K562 (cell line): ENCODE data around the gene LRPAP1. TPM values are rescaled to one million over a fixed set of nuclear protein-coding genes. Genes with fewer than 3 reads are reported as not detected.

Experiments
- CBX3 ChIP-seq, 2 experiments: IDR thresholded peaks; 1 replicate in 1 of 2; 2 replicates in 1 of 2; pipeline ENCODE4 v1.6.1; 2012; ENCODE audit warnings: inconsistent platforms in 2 of 2, low read length in 2 of 2, borderline replicate concordance in 1 of 2, control low read depth in 1 of 2
- ELK1 ChIP-seq: sonication (generic); formaldehyde crosslinking; IDR thresholded peaks from 2 replicates; pipeline ENCODE4 v1.8.1; 2022; ENCODE audit warnings: missing genetic modification reagents
- HOXB6 ChIP-seq: fragments of 250-450 bp; sonication (Bioruptor Pico); IDR thresholded peaks from 2 replicates; pipeline ENCODE4 v1.5.1; 2022; ENCODE audit warnings: mild to moderate bottlenecking, borderline replicate concordance
- KLF6 ChIP-seq: fragments of 250-450 bp; sonication (Bioruptor Pico); IDR thresholded peaks from 2 replicates; pipeline ENCODE4 v1.4.0; 2020; ENCODE audit warnings: mild to moderate bottlenecking, moderate library complexity, borderline replicate concordance
- MXI1 ChIP-seq: IDR thresholded peaks from 2 replicates; pipeline ENCODE4 v1.6.1; 2011; ENCODE audit warnings: low read depth, mild to moderate bottlenecking, improper control_type of control experiment, low read length
- NR2C1 ChIP-seq, 2 experiments: fragments of 450-650 bp; IDR thresholded peaks; 2 replicates each; pipeline ENCODE4 v1.6.1; 2017; ENCODE audit warnings: mild to moderate bottlenecking in 2 of 2, antibody characterized with exemption in 1 of 2, inconsistent platforms in 1 of 2, missing compliant biosample characterization in 1 of 2, missing genetic modification characterization in 1 of 2
- RBM34 ChIP-seq: fragments of 200-400 bp; formaldehyde crosslinking; IDR thresholded peaks from 2 replicates; pipeline ENCODE4 v1.6.1; 2018; ENCODE audit warnings: low read length, borderline replicate concordance; ENCODE audit not compliant: insufficient read depth
- RCOR1 ChIP-seq, 2 experiments: IDR thresholded peaks; 2 replicates each; pipeline ENCODE4 v1.6.1; 2012; ENCODE audit warnings: low read depth in 2 of 2, low read length in 2 of 2, borderline replicate concordance in 1 of 2, improper control_type of control experiment in 1 of 2
- RERE ChIP-seq: sonication (generic); formaldehyde crosslinking; IDR thresholded peaks from 2 replicates; pipeline ENCODE4 v1.8.0; 2023; ENCODE audit warnings: missing genetic modification reagents, mild to moderate bottlenecking, borderline replicate concordance
- ZBTB33 ChIP-seq: sonication (generic); formaldehyde crosslinking; IDR thresholded peaks from 2 replicates; pipeline ENCODE4 v1.8.1; 2023; ENCODE audit warnings: mild to moderate bottlenecking, missing genetic modification reagents
- ZC3H4 ChIP-seq: sonication (generic); formaldehyde crosslinking; IDR thresholded peaks from 2 replicates; pipeline ENCODE4 v1.9.0; 2021; ENCODE audit warnings: missing genetic modification reagents, borderline replicate concordance
- ZNF184 ChIP-seq: sonication (generic); formaldehyde crosslinking; IDR thresholded peaks from 2 replicates; pipeline ENCODE4 v1.5.0; 2020; ENCODE audit warnings: missing genetic modification reagents
- ZNF354B ChIP-seq: fragments of 250-450 bp; sonication (Bioruptor Pico); IDR thresholded peaks from 2 replicates; pipeline ENCODE4 v1.4.0; 2020
- ZNF77 ChIP-seq: fragments of 250-450 bp; sonication (Bioruptor Pico); IDR thresholded peaks from 2 replicates; pipeline ENCODE4 v1.5.0; 2020
- polyA plus RNA-seq, 8 experiments: library from polyadenylated mRNA; depleted of rRNA in 4 of 8; stranded (reverse) in 5 of 8; unstranded in 3 of 8; fragments of >200 nt; fragmentation: Nextera tagmentation in 2 of 8; fragmentation: Illumina TruSeq in 1 of 8; extraction: Ambion mirVana in 2 of 8; extraction: Trizol in 1 of 8; gene quantifications; 2 replicates each; pipeline versions ENCODE4 v1.2.1 to v1.2.3, GENCODE V29; 2011 to 2014; ENCODE audit warnings: inconsistent platforms in 1 of 8, missing spikeins in 1 of 8
- total RNA-seq, 7 experiments: library from RNA; depleted of rRNA in 6 of 7; stranded (reverse); fragments of >200 nt in 6 of 7; fragmentation: Illumina TruSeq in 2 of 7; extraction: Trizol in 2 of 7; gene quantifications; 2 replicates each; pipeline versions ENCODE4 v1.2.1 to v1.2.3, GENCODE V29; 2011 to 2021; ENCODE audit warnings: low replicate concordance in 1 of 7
- TF ChIP-seq, protein P1 (sequence below): sonication (generic); formaldehyde crosslinking; IDR thresholded peaks from 2 replicates; pipeline ENCODE4 v1.8.0; 2022; ENCODE audit warnings: mild to moderate bottlenecking, low read depth, missing genetic modification reagents

LRPAP1 gene
- total and polyA plus RNA-seq, 9 of the 15 experiments (the other 6 are each of a cell fraction or from before 2014, with no cell fraction given) = 1.1 to 75.5 (median 41.8) TPM

DNA sequence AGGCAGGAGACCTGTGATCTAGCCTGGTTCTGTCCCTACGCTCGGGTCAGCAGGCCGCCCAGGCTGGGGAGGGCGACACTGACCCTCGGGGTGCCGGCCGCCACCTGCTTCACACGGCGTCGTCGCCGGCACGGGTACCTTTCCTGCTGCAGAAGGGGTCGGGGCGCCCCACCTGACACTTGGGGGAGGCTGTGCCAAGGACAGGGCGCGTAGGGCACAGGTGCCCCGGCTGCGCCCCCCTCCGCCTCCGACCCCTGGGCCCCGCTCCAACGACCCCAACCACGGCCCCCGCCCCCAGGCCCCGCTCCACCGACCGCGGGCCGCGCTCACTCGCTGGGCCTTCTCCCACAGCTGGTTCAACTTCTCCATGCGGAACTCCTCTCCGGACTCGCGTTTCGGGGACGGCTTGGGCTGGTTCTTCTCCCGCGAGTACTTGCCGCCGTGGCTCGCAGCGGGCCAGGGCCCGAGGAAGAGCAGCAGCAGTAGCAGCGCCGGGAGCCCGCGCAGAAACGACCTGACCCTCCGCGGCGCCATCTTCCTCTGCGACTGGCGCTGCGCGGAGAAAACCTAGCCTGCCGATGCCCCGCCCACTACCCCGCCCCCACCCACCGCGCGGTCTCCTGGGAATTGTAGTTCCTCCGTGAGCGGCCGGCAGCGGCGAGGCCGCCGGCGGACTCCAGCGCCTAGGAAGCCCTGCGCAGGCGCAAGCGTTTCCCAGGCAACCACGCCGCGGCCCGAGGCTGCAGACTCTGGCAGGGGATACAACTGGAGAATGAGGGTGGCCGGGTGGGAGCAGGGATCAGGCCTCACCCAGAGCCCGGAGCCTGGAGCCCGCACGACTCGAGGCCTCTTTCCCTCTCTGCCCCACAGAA lies at the start of gene LRPAP1 (continued):
- TF ChIP-seq RERE (CRISPR knock-in tag) (no peak), HOXB6 (CRISPR knock-in tag) (no peak), CBX3 (IDR thresholded peaks at IDR 0.05; ENCODE audit: borderline replicate concordance in 1 of 2, low read length in 2 of 2) (no peak), NR2C1 (IDR thresholded peaks at IDR 0.05) (no peak), NR2C1 (tag; IDR thresholded peaks at IDR 0.05) (no peak), KLF6 (no peak), ZBTB33 (CRISPR knock-in tag) (no peak), ELK1 (CRISPR knock-in tag) (no peak), ZNF354B (CRISPR knock-in tag) (no peak), MXI1 (0 out of 2 replicates have a peak, but pooled peaks have one; percentile 78), ZNF184 (no peak), ZNF77 (CRISPR knock-in tag) (no peak), ZC3H4 (CRISPR knock-in tag) (no peak), RCOR1 (IDR thresholded peaks at IDR 0.05; ENCODE audit: borderline replicate concordance in 1 of 2, low read depth in 2 of 2, low read length in 2 of 2) (no peak), RBM34 (no peak)
- TF ChIP-seq, protein P1, sequence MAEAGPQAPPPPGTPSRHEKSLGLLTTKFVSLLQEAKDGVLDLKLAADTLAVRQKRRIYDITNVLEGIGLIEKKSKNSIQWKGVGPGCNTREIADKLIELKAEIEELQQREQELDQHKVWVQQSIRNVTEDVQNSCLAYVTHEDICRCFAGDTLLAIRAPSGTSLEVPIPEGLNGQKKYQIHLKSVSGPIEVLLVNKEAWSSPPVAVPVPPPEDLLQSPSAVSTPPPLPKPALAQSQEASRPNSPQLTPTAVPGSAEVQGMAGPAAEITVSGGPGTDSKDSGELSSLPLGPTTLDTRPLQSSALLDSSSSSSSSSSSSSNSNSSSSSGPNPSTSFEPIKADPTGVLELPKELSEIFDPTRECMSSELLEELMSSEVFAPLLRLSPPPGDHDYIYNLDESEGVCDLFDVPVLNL (CRISPR knock-in tag) = no peak
